T-cell (primary cell): ENCODE data around the gene GULP1. TPM values are rescaled to one million over a fixed set of nuclear protein-coding genes. Genes with fewer than 3 reads are reported as not detected.

Source experiments
- ATAC-seq, 4 experiments: fragments of 200-7000 bp in 3 of 4; fragments of 150-1000 bp in 1 of 4; cut with Tn5 transposase; replicated peaks in 1 of 4; 1 replicate in 3 of 4; 2 replicates in 1 of 4; pipeline ENCODE4 v1.10.0; 2021; ENCODE audit warnings: moderate library complexity in 3 of 4, mild to moderate bottlenecking in 2 of 4, moderate number of reproducible peaks in 1 of 4
- CTCF ChIA-PET, 2 donors: fragments of 300-600 bp; sonication (Branson Sonifier 250); formaldehyde crosslinking; loops; one replicate each; lab custom pipeline; 2022; ENCODE audit warnings: antibody characterized with exemption in 2 of 2; lab: Charles Lee
- POLR2A ChIA-PET, 2 donors: fragments of 300-600 bp; sonication (Branson Sonifier 250); formaldehyde crosslinking; loops; one replicate each; lab custom pipeline; 2022; ENCODE audit warnings: antibody characterized with exemption in 2 of 2; lab: Charles Lee
- DNase-seq, 35 experiments: peaks; one replicate each; pipeline versions ENCODE4 v3.0.0 to v3.0.0-alpha.2; 2013 to 2023
- H3K27ac ChIP-seq: one replicate; pipeline ENCODE4 v1.5.1; 2013; ENCODE audit warnings: low read length
- H3K27me3 ChIP-seq, 2 experiments: replicated peaks in 1 of 2; 1 replicate in 1 of 2; 2 replicates in 1 of 2; pipeline versions ENCODE4 v1.6.1 to v1.7.0; 2013; ENCODE audit warnings: low read length in 1 of 2, mixed read lengths in 1 of 2; ENCODE audit not compliant: control insufficient read depth in 2 of 2, insufficient read depth in 2 of 2; ENCODE audit errors: extremely low read depth in 1 of 2
- H3K36me3 ChIP-seq, 2 donors: 1 replicate in 1 of 2; 2 replicates in 1 of 2; pipeline versions ENCODE4 v1.6.1 to v1.7.0; 2013; ENCODE audit warnings: low read length in 1 of 2; ENCODE audit not compliant: control insufficient read depth in 2 of 2, insufficient read depth in 1 of 2; ENCODE audit errors: extremely low read depth in 1 of 2
- H3K4me1 ChIP-seq, 2 experiments: 1 replicate in 1 of 2; 2 replicates in 1 of 2; pipeline versions ENCODE4 v1.6.1 to v1.7.0; 2013; ENCODE audit warnings: low read length in 2 of 2, mixed read lengths in 1 of 2; ENCODE audit not compliant: insufficient read depth in 2 of 2, control insufficient read depth in 1 of 2; ENCODE audit errors: extremely low read depth in 1 of 2
- H3K4me3 ChIP-seq, 2 donors: 1 replicate in 1 of 2; 2 replicates in 1 of 2; pipeline versions ENCODE4 v1.5.1 to v1.7.0; 2013; ENCODE audit warnings: mild to moderate bottlenecking in 2 of 2, low read length in 1 of 2, moderate library complexity in 1 of 2; ENCODE audit not compliant: control insufficient read depth in 1 of 2; ENCODE audit errors: extremely low read depth in 1 of 2
- H3K9me3 ChIP-seq: 2 replicates; pipeline ENCODE4 v1.7.0; 2013
- H3K27ac Mint-ChIP-seq, 2 donors: one replicate each; pipeline ENCODE4 v1.8.0; 2020 to 2021; ENCODE audit warnings: mild to moderate bottlenecking in 2 of 2, mixed read lengths in 2 of 2
- H3K27me3 Mint-ChIP-seq, 2 donors: one replicate each; pipeline ENCODE4 v1.8.0; 2021 to 2022; ENCODE audit warnings: mixed read lengths in 2 of 2
- H3K36me3 Mint-ChIP-seq: one replicate; pipeline ENCODE4 v1.8.0; 2021; ENCODE audit warnings: mixed read lengths
- H3K4me1 Mint-ChIP-seq, 3 donors: one replicate each; pipeline ENCODE4 v1.8.0; 2020 to 2022; ENCODE audit warnings: mixed read lengths in 3 of 3, mild to moderate bottlenecking in 1 of 3
- H3K4me3 Mint-ChIP-seq, 3 donors: one replicate each; pipeline ENCODE4 v1.8.0; 2020 to 2022; ENCODE audit warnings: mild to moderate bottlenecking in 3 of 3, mixed read lengths in 3 of 3, moderate library complexity in 3 of 3
- H3K9me3 Mint-ChIP-seq, 3 donors: one replicate each; pipeline ENCODE4 v1.8.0; 2020 to 2022; ENCODE audit warnings: mixed read lengths in 3 of 3
- WGBS: methylation state at CpG from one replicate; pipeline ENCODE4 v1.1.5; 2013; ENCODE audit warnings: missing lambda C conversion rate; ENCODE audit not compliant: insufficient coverage; 5-methylcytosine and 5-hydroxymethylcytosine counted together
- total RNA-seq, 35 experiments: library from RNA in 6 of 35; stranded (reverse) in 6 of 35; fragments of 120-200 nt in 1 of 35; gene quantifications; one replicate each; pipeline versions ENCODE4 v1.2.1 to v1.2.4 and lab custom pipeline; 2013 to 2026

Gene GULP1
- total RNA-seq, 5 donors from 2014 or later (not counting 1 experiment from before 2014, with no cell fraction given) = 0.13 to 0.47 (median 0.13) TPM; not detected in 2

GRCh38 chr2:188333751-188334524 lies 42.3 kb downstream of the GULP1 start:
- no peak for ATAC-seq
- POLR2A ChIA-PET = no interaction called here
- Histone ChIP-seq H3K4me3 (no peak overlapping the region), H3K27me3 (no peaks in the 10 kb centered on the region), H3K4me1 (no peaks in the 10 kb centered on the region), H3K36me3 (no peaks in the 10 kb centered on the region), H3K27ac (no peak overlapping the region), H3K9me3 (no peaks in the 10 kb centered on the region)
- no peak overlapping the region for H3K27ac Mint-ChIP-seq
- H3K4me3 Mint-ChIP-seq = no peak overlapping the region
- 62% methylated on average over 2 of the region's 5 CpGs for WGBS
- no peaks in the 10 kb centered on the region for H3K27me3 Mint-ChIP-seq
- no peak for DNase-seq
- H3K4me1 Mint-ChIP-seq = no peaks in the 10 kb centered on the region
- CTCF ChIA-PET = interaction anchor here in 1 of 2 donors (0.5 kb wide), 1 partner anchor 1502 kb away, joined by 4 read pairs; no protein-coding TSS in a partner anchor
- no peaks in the 10 kb centered on the region for H3K36me3 Mint-ChIP-seq
- no peaks in the 10 kb centered on the region for H3K9me3 Mint-ChIP-seq

GRCh38 chr2:188338463-188338862 lies 46.8 kb downstream of the GULP1 start:
- no CpG with 5 or more reads among the region's 3 CpGs for WGBS
- Histone ChIP-seq H3K4me1 (no peaks in the 10 kb centered on the region), H3K4me3 (no peak overlapping the region), H3K9me3 (no peaks in the 10 kb centered on the region), H3K36me3 (no peaks in the 10 kb centered on the region), H3K27me3 (no peaks in the 10 kb centered on the region), H3K27ac (no peak overlapping the region)
- DNase-seq = no peak
- no peak overlapping the region for H3K27ac Mint-ChIP-seq
- ChIA-PET CTCF (no interaction called here), POLR2A (no interaction called here)
- H3K36me3 Mint-ChIP-seq = no peaks in the 10 kb centered on the region
- H3K27me3 Mint-ChIP-seq = no peaks in the 10 kb centered on the region
- H3K4me1 Mint-ChIP-seq = no peaks in the 10 kb centered on the region
- ATAC-seq = no peak
- H3K9me3 Mint-ChIP-seq = no peaks in the 10 kb centered on the region
- no peak overlapping the region for H3K4me3 Mint-ChIP-seq

GRCh38 chr2:188340257-188340656 lies 48.6 kb downstream of the GULP1 start:
- H3K4me3 Mint-ChIP-seq = no peak overlapping the region
- POLR2A ChIA-PET = no interaction called here

GRCh38 chr2:188345020-188345419 lies 53.3 kb downstream of the GULP1 start:
- no peaks in the 10 kb centered on the region for H3K36me3 Mint-ChIP-seq
- WGBS = 86% methylated on average over 3 of the region's 3 CpGs
- H3K36me3 ChIP-seq = no peaks in the 10 kb centered on the region
- H3K9me3 Mint-ChIP-seq = no peaks in the 10 kb centered on the region
- DNase-seq (no peak), ATAC-seq (no peak)
- CTCF ChIA-PET = no interaction called here
- H3K27me3 Mint-ChIP-seq = no peaks in the 10 kb centered on the region
- H3K27ac ChIP-seq = no peak overlapping the region
- no peak overlapping the region for H3K4me3 ChIP-seq
- H3K9me3 ChIP-seq = no peaks in the 10 kb centered on the region
- no peak overlapping the region for H3K4me3 Mint-ChIP-seq
- H3K27me3 ChIP-seq = no peaks in the 10 kb centered on the region
- H3K27ac Mint-ChIP-seq = no peak overlapping the region
- POLR2A ChIA-PET = no interaction called here
- no peaks in the 10 kb centered on the region for H3K4me1 Mint-ChIP-seq
- H3K4me1 ChIP-seq = no peaks in the 10 kb centered on the region

More at GRCh38 chr2:188340257-188340656, 48.6 kb downstream of the GULP1 start:
- ATAC-seq (no peak), DNase-seq (no peak)
- no peaks in the 10 kb centered on the region for H3K4me1 ChIP-seq
- H3K9me3 ChIP-seq = no peaks in the 10 kb centered on the region
- H3K27ac ChIP-seq = no peak overlapping the region
- H3K27ac Mint-ChIP-seq = no peak overlapping the region
- H3K36me3 Mint-ChIP-seq = no peaks in the 10 kb centered on the region
- no peaks in the 10 kb centered on the region for H3K36me3 ChIP-seq
- no peak overlapping the region for H3K4me3 ChIP-seq
- CTCF ChIA-PET = no interaction called here
- WGBS = 79% methylated on average over 1 of the region's 3 CpGs
- no peaks in the 10 kb centered on the region for H3K27me3 ChIP-seq
- no peaks in the 10 kb centered on the region for H3K9me3 Mint-ChIP-seq
- no peaks in the 10 kb centered on the region for H3K27me3 Mint-ChIP-seq
- H3K4me1 Mint-ChIP-seq = no peaks in the 10 kb centered on the region

GRCh38 chr2:188345426-188345825 lies 53.8 kb downstream of the GULP1 start:
- no peak for DNase-seq
- H3K27ac ChIP-seq = no peak overlapping the region
- no peak for ATAC-seq
- no peaks in the 10 kb centered on the region for H3K27me3 ChIP-seq
- H3K9me3 Mint-ChIP-seq = no peaks in the 10 kb centered on the region
- H3K27me3 Mint-ChIP-seq = no peaks in the 10 kb centered on the region
- POLR2A ChIA-PET = no interaction called here
- no peak overlapping the region for H3K27ac Mint-ChIP-seq
- CTCF ChIA-PET = no interaction called here
- H3K4me3 Mint-ChIP-seq = no peak overlapping the region
- no peaks in the 10 kb centered on the region for H3K4me1 Mint-ChIP-seq
- H3K36me3 ChIP-seq = no peaks in the 10 kb centered on the region
- H3K9me3 ChIP-seq = no peaks in the 10 kb centered on the region
- no peaks in the 10 kb centered on the region for H3K36me3 Mint-ChIP-seq
- no peaks in the 10 kb centered on the region for H3K4me1 ChIP-seq
- H3K4me3 ChIP-seq = no peak overlapping the region

GRCh38 chr2:188345831-188346458 lies 54.3 kb downstream of the GULP1 start:
- ATAC-seq (no peak), DNase-seq (no peak)
- POLR2A ChIA-PET = no interaction called here
- H3K9me3 Mint-ChIP-seq = no peaks in the 10 kb centered on the region
- Histone ChIP-seq H3K36me3 (no peaks in the 10 kb centered on the region), H3K4me3 (no peak overlapping the region), H3K27ac (no peak overlapping the region), H3K27me3 (no peaks in the 10 kb centered on the region), H3K9me3 (no peaks in the 10 kb centered on the region), H3K4me1 (no peaks in the 10 kb centered on the region)
- no peaks in the 10 kb centered on the region for H3K4me1 Mint-ChIP-seq
- WGBS = no CpG with 5 or more reads among the region's 3 CpGs
- no peaks in the 10 kb centered on the region for H3K36me3 Mint-ChIP-seq
- CTCF ChIA-PET = no interaction called here
- no peak overlapping the region for H3K27ac Mint-ChIP-seq
- H3K27me3 Mint-ChIP-seq = no peaks in the 10 kb centered on the region
- no peak overlapping the region for H3K4me3 Mint-ChIP-seq
